H1 (cell line): ENCODE measurements around the gene HABP2. TPM values are rescaled to one million over a fixed set of nuclear protein-coding genes. Genes with fewer than 3 reads are reported as not detected.

ENCODE experiments used
- BACH1 ChIP-seq: IDR thresholded peaks from 2 replicates; pipeline ENCODE4 v1.6.1; 2012; ENCODE audit warnings: low read length, improper control_type of control experiment
- CBX5 ChIP-seq: fragments of 300-800, 300-1000 bp; sonication (generic); IDR thresholded peaks from 2 replicates; pipeline ENCODE4 v1.7.1; 2016; ENCODE audit warnings: antibody characterized with exemption, low read length, low read depth
- MAFK ChIP-seq: IDR thresholded peaks from 2 replicates; pipeline ENCODE4 v1.6.1; 2012; ENCODE audit warnings: low read depth, mild to moderate bottlenecking, improper control_type of control experiment, low read length
- MAX ChIP-seq: IDR thresholded peaks from 2 replicates; pipeline ENCODE4 v1.6.1; 2012; ENCODE audit warnings: inconsistent platforms
- NRF1 ChIP-seq: IDR thresholded peaks from 2 replicates; pipeline ENCODE4 v1.6.1; 2011; ENCODE audit warnings: mild to moderate bottlenecking, low read depth, low read length, improper control_type of control experiment
- PHF8 ChIP-seq: fragments of 200-600 bp; sonication (generic); conservative IDR thresholded peaks from 2 replicates; pipeline ENCODE4 v1.7.1; 2012; ENCODE audit warnings: low read depth, mild to moderate bottlenecking, inconsistent platforms, low read length, moderate library complexity
- SP2 ChIP-seq: IDR thresholded peaks from 2 replicates; pipeline ENCODE4 v1.6.1; 2012; ENCODE audit warnings: mild to moderate bottlenecking, low read length, inconsistent platforms
- SRF ChIP-seq: IDR thresholded peaks from 2 replicates; pipeline ENCODE4 v1.6.1; 2011; ENCODE audit warnings: mild to moderate bottlenecking, low read depth, low read length, moderate library complexity
- polyA plus RNA-seq, 7 experiments: library from polyadenylated mRNA; depleted of rRNA in 3 of 7; stranded (reverse) in 5 of 7; unstranded in 2 of 7; fragments of >200 nt in 5 of 7; fragments of 200-250 nt in 2 of 7; gene quantifications; 1 replicate in 5 of 7; 2 replicates in 1 of 7; 4 replicates in 1 of 7; pipeline versions ENCODE4 v1.2.1 to v1.2.3, GENCODE V29; 2011 to 2013; ENCODE audit warnings: missing spikeins in 2 of 7, mixed read lengths in 2 of 7
- total RNA-seq: library from RNA; stranded (reverse); fragmentation: NEBNext Ultra II Directional; extraction: Animal tissue kit (Norgen Biotek cat#: 25700); gene quantifications from 2 replicates; pipeline ENCODE4 v1.2.1, GENCODE V29; 2021

Gene HABP2
- total and polyA plus RNA-seq, 2 of the 8 experiments (the other 6 are each of a cell fraction or from before 2014, with no cell fraction given), result not detected

- TF ChIP-seq CBX5 (no peak), MAX (no peak), BACH1 (no peak), NRF1 (no peak), SRF (no peak), PHF8 (no peak), MAFK (no peak), SP2 (no peak)
Observed at GRCh38 chr10:113532724-113533123, 20.1 kb upstream of the HABP2 start (continued).
